DMS153 treated with DMSO at 0.1 percent for 48 hours (cell line): ENCODE results near the gene CAMK1.

Source experiments
- DNase-seq: peaks from one replicate; lab custom pipeline; 2025; ENCODE audit not compliant: unreplicated experiment; lab: John Stamatoyannopoulos, UW

CAMK1 gene

DNA sequence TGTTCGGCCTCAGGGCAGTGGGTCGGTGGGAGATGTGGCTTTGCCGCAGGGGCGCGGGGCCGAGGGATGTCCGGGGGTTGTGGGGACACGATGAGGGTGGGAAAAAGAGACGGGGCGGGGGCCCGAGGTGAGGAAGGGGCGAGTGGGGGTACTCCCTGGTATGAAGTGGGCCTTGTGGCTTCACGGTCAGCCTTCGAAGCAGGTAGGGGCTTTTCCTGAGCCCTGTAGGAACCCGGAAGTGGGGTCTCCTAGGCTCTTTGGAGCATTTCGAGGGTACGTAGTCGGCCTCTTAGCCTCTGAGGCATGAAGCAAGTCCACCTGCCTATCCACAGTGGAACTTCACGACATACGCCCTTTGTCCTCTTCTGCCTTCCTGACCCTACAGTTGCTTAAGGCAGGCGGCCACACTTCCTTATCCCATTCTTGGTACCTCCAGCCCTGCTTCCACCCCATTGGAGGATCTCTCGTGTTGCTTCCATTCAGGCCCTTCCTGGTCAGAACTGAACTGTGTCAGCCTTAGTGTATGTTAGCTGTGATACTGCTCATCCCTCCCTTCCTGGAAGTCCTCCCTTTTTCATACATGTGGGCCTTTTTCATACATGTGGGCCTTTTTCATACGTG is 23.5 kb upstream of the CAMK1 start:
- DNase-seq, result no peak

DNA sequence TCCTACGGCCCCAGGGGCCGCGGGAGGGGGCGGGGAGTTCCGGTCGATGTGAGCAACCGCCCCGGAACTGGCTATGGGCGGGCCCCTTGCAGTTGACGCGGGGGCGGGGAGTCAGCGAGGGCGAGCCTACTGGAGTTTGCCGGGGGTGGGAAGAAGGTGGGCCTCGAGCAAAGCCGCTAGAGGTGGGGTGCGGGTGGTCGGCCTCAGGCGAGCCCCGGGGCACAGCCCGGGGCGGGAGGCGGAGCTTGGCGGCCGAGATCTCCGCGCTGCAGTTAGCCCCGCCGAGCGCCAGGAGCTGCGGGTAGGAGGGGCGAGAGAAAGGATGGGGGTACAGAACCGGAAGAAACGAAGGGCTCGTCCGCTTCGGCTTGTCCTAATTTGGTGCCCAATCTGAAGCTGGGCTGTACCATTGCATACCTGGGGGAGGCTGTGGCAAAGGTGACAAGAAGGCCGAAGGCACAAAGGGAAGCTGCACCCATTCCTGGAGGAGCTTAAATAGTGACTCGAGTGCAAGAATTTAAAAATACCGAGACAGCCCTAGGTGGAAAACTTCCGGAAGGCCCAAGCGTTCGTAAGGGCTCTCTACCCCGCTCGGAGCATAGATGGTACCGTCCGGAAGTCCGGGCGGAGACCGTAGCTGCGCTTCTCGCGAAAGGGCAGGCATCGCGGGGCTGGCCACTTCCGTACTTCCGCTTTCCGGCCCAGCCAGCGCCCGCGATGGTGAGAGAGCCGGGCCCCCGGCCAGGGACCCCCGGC is 22.8 kb upstream of the CAMK1 start, which contains the start of the genes ARPC4 and TADA3:
TSS of gene ARPC4 (plus strand) at position 678 of the 756 bp plus-strand sequence. CDS start at position 718, 40 bp downstream.
TSS of gene TADA3 (minus strand) at position 69 of the 756 bp plus-strand sequence. CDS start 1,007 bp downstream, outside the sequence.
- peak; percentile 78 for DNase-seq

DNA sequence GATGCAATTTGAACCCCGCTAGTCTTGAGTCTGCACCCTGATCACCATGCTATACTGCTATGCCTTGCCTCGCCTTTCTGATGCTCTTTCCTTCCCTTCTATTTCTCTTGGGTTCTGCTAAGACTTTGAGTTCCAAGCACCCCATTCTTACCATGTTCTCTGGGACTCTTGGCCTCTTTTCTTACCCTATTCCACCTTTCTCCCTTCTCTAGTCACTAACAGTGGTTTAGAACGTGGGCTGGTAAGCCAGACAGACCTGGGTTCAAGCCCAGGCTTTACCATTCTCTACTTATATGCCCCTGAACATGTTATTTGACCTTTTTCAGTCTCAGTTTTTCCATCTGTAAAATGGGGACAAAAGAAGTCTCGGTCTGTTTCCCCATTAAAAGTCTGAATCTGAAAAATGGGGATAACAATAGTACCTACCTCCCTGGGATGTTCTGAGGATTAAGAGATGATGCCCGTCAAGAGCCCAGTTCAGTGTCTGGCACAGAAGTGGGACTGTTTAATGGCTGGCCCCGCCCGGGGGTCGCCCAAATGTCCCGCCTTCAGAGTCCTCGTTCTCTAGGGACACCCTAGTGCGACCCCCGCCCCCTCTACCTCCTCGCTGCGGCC is 22.1 kb upstream of the CAMK1 start:
- DNase-seq, result no peak

DNA sequence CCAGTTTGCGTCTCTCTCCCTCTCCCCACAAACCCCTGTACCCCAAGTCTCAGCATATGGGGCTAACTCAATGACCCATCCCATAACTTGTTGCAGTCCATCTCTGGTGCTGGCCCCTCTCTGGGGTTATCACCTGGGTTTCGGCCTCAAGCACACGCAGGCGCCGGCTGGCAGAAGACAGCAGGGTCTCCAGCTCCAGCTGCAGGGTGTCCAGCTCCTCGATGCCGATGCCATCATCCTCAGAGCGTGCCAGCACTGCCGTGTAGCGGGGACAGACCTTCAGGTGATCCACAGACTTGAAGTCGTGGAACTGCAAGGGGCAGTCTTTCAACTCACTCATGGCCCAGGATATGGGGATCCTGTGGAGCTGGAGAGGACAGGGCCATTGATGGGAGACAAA is 21.4 kb upstream of the CAMK1 start:
- no peak for DNase-seq

DNA sequence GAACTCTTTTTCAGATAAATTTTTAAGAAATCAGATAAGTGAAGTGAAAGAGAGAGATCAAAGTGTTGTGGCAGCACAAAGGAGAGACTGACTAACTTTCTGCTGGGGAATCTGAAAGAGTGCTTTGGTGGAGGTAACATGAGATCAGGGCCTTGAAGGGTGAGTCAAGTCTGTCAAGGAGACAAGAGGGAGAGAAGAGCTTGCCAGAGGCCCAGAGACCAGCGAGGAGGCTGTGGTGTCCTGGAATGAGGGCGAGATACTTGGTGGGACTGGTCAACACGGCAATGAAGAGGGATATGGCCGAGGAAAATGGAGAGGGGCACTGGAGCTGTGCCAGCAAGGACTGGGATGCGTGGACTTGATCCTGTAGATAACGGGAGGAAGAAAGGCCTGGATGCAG is 18.0 kb upstream of the CAMK1 start:
- DNase-seq, result no peak

DNA sequence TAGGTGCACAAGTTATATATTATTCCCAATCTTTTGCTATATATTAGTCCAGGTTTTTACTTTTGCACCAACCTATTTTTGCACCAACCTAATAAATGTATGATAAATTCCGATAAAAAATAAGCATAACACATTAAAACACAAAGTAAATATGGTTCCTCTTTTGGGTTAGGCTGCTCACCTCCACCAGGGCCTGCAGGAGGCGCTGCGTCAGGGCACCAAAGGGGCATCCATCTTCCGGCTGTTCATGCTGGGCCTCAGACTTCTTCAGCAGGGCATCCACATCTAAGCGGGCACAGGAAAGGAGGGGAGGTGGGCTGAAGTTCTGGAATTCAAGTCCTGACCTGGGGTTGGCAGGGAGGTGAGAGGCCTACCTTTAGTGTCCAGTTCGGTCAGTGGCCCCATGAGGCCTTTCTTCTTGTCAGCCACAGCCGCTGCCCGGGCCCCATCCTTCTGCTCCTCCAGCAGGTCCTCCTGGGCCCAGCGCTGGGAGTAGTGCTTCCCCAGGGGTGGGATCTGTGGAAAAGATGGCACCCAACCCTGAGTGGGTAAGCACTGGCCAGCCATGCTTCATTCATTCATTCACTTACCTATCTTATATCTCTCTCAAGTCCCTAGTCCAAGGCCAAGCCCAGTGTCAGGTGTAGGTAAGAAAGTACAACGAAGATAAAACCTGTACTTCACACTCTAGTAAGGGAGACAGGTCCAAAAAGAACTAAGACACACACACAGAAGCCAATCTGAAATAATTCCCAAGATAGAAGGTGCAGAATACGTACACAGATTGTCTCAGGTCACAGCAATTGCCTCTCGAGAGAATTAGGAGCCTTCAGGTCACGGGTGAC is 17.3 kb upstream of the CAMK1 start:
- DNase-seq, result no peak

DNA sequence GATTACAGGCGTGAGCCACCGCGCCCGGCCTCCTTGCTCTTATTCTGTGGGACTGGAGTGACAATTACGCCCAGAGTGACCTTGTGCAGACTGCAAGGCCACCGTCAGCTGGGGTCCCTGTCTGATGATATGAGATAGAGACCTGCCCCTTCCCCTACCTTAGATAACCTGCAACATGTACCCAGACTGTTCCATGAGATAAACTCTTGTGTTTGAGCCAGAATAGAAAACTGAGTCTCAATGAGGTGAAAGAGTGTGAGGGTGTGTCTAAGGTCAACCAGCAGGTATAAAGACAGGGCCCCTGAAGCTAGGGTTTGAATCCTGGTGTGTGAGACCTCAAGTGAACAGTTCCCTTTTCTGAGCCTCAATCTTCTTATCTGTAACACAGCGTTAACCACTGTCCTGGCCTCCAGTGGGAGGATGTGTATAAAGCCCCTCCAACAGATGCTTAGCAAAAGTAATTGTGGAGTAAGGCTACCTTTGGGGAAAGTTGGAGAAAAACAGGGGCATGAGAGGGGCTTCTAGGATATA is 16.5 kb upstream of the CAMK1 start:
- no peak for DNase-seq

DNA sequence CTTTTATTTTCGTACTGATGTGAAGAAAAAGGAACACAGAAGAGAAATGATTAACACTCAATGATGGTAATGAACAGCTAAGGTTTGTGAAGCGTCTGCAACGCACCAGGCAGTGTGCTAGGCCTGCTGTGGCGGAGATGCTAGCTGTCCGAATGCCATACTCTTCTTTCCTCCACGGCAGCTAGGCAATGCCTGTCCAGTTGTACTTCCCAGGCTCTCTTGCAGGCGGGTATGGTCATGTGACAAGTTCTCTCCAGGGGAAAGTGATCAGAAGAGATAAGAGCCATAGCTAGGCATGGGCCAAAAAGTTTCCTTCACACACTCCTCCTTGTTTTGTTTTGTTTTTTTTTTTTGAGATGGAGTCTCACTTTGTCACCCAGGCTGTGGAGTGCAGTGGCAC is 15.9 kb upstream of the CAMK1 start:
- no peak for DNase-seq

DNA sequence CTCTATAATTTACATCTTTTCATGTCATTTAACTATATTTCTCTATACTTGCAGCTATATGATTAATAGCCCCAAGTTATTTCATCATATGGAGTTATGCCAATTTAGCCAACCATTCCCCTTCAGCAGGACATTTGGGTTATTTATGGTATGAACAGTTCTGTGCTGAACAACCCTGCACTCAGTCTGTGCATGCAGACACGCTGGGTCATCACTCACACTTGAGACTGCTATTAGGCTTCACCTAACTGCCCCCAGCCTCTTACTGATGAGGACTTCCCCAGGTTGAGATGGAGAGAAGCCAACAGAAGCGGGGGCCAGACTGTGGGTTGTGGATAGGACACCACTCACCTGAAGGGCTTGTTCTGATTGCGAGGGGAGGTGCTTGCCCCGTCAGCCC is 15.2 kb upstream of the CAMK1 start:
- no peak for DNase-seq

DNA sequence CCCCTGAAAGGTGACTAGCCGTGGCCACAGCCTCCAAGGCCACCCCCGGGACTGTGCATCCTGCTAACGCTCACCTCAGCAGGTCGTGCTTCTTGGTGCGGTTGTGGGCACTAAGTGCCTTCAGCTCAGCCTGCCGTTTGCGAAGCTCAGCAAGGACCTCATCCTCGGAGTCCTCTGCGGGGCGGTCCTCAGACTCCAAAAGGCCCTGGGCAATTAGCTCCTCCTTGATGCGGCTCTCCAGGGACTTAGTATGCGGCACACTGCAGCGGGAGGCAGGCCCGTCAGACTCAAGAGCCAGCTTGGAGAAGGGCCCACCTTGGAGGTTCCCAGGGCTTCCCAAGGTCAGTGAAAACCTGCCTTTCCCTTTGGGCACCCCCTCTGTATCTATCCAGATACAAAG is 14.2 kb upstream of the CAMK1 start:
- no peak for DNase-seq

DNA sequence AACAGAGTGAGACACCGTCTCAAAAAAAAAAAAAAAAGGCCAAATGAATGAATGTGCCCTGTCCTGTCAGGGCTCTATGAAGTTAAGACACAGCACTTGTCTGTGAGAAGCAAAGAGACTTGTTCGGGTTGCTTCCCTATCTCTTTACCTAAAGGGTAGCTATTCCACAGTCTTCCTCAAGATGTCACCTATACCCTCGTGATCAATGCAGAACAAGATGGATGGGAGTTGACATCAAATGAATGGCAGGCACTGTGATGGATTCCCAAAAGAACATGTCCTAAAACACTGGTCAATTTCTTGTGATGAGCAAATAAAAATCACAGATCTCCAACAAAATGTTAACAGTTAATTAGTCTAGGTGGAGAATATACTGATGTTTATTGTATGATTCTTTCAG is 13.0 kb upstream of the CAMK1 start:
- DNase-seq, result no peak

DNA sequence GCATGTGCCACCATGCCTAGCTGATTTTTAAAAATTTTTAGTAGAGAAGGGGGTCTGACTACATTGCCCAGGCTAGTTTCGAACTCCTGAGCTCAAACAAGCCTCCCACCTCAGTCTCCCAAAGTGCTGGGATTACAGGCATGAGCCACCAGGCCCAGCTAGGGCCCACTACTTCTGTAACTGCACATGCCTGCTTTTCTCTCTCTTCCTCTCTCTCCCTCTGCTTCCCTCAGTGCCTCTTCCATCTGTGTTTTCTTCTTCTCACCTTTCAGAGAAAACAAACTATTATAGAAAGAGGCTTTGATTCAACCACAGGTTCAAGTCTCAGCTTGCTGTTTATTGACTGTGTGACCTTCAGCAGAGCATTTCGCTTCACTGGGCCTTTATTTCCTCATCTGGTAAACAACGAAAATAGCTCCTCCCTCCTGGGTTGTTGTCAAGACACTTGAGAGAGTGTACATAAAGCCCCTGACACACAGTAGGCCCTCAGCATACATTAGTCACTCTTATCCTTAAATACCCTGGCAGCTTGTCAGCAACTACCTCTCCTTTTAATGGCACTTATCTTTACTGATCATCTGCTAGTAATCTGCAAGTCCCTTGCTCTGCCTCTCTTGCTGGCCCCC is 12.3 kb upstream of the CAMK1 start:
- no peak for DNase-seq

DNA sequence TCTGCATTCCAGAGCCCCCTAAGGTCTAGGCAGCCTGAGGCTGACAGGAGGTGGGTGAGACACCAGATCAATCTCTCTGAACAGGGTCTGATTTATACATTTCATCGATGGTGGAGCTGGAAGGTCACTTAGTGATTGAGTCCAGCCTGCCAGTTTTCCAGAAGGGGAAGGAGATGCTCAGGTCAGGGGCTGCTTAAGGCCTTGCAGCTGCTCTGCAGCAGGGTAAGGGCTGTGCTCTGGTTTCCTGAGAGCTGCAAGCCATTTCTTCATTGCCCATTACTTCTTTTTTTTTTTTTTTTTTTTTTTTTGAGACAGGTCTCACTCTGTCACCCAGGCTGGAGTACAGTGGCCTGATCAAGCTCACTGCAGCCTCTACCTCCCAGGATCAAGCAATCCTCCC is 11.8 kb upstream of the CAMK1 start:
- DNase-seq, result no peak

DNA sequence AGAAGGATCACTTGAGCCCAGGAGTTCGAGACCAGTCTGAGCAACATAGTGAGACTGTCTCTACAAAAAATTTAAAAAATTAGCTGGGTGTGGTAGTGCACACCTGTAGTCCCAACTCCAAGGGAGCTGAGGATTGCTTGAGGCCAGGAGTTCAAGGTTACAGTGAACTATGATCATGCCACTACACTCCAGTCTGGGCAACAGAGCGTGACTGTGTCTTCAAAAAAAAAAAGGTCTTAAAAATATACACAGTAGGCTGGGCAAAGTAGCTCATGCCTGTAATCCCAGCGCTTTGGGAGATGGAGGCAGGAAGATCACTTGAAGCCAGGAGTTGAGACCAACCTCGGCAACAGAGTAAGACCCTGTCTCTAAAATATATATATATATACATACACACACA is 11.2 kb upstream of the CAMK1 start:
- DNase-seq, result no peak

DNA sequence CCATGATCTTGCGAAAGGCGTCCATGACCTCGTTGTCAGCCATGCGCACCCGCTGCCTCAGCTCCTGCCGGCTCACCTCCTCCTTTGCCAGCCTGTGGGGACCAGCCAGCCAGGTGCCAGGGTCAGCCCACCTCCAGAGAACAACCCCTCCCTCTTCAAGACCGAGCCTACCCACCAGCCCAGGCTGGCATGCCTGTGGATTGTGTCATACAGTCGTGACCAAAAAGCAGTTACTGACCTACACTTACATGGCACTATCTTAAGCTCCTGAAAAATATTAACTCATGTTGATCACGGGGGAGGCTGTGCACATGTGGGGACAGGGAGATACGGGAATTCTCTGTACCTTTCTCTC is 10.7 kb upstream of the CAMK1 start:
- no peak for DNase-seq

DNA sequence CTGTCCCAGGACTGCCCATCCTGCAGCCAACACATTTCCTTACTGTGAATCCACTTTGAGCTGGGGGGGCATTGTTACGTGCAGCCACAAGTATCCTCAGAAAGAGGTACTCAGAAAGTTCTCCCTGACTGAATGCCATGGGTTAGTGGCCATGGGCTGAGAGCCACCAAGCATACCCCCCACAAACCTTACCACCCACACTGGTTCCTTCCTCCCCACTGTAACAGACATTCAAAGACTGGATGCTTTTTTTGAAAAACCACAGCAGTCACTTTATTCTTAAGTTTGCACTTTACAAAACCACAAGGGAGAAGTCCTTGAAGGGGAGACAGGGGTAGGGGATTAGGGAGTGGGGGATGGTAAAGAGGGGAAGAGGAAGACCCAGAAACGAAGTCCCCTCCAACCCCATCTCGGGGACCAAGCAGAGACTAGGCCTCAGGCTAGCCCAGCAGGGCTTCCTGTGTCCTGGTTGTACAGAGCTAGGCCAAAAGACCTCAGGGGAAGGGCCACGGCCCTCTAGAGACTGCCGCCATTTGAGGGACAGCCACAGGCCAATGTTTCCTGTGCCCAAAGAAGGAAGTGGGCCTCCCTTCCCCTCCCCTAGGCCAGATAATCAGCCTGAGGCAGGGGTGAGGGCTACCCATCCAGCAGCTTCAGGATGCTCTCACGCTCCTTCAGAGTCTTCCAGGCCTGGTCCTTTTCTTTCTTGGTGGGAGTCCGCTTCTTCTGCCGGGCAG is 10.1 kb upstream of the CAMK1 start:
- DNase-seq, result no peak

DNA sequence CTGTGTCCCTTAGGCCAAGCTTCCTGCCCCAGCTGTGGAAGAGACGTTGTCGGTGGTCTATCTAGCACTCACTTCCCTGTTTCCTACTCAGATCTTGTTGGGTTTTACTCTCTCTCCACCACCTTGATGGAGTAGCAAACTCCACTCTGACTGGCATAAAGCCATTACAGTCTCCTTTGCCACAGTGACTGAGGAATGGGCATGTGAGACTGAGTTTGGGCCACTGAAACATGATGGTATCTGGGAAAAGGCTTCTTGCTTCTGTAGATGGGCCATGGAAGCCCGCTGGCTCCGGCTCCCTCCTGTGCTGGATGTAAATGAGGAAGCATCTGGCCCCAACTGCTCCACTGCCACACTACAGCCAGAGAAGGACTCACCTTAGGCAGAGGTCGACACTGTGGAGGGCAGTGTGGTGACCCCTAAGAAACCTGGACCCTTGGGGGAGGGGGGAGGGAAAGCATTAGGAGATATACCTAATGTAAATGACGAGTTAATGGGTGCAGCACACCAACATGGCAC is 9.4 kb upstream of the CAMK1 start:
- DNase-seq, result no peak

DNA sequence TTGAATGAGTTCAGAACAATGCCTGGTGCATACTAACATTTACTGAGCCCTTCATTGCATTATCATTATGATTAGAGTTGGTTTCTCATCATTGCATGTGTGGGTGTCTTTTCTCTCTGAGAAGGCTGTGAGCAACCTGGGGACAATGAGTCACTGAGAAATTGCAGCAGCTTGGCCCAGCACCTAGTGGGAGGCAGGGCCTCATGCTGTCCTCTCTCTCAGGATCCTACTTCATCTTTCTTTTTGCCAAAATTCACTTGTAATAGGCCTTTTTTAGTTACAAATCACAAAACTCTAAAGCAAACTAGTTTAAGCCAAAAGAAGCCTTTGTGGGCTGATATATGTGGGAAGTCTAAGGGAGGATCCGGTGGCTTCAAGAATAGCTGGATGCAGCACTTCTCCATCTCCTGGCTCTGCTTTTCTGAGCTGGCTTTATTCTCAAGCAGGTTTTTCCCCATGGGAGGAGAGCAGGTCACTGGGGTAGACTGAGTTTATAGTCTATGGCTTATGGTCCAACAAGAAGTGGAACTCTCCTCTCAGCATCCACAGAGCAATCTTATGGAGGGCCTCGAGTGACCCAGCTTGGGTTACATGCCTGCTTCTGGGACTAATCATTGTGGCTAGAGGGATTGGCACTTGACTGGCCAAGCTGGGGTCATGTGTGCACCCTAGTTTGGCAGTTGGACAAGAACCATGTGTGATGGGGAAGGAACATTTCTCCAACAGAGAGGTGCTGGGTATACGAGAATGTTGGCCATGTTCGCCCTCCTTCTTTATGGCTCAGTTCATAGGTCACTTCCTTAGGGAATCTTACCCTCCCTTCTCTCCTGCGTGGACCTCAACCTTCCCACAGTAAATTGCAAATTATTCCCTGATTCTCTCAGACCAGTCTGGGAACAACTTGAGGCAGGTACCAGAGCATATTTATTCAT is 8.7 kb upstream of the CAMK1 start:
- DNase-seq, result no peak

DNA sequence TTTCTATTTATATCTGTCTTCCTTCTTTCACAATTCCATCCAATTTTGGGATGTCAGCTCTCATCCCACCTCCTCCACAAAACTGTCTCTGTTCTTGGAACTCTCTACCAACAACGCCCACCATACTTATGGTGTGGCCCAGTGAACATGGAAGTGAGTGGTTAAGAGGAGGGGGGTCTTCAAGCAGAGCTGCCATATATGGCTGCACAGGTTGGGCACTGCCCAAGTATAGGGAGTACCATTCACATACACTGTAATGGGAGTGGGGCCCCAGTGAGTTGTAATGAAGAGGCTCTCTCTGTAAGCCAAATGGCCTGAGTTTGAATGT is 7.9 kb upstream of the CAMK1 start:
- DNase-seq, result no peak
